Glomerular endothelial cell (primary cell): Measurements from ENCODE around the gene ACER1. TPM values are rescaled to one million over a fixed set of nuclear protein-coding genes. Genes with fewer than 3 reads are reported as not detected.
"Not testable (repeated sequence)": the region's sequence is repeated elsewhere in the genome, so short reads cannot be mapped to it uniquely, and the experiment has no call there.

Experiments used
- DNase-seq: peaks from one replicate; pipeline ENCODE4 v3.0.0-alpha.2; 2011; ENCODE audit warnings: low read depth, low spot score; ENCODE audit errors: extremely low read depth
- total RNA-seq: library from RNA; depleted of rRNA; stranded (reverse); fragments of >200 nt; gene quantifications from 2 replicates; pipeline ENCODE4 v1.2.3, GENCODE V29; 2015

ACER1 gene
- total RNA-seq, 1 donor from 2014 or later: not detected

- no peak for DNase-seq
These were observed 41.4 kb downstream of the ACER1 start for GRCh38 chr19:6292006-6292405.

DNA sequence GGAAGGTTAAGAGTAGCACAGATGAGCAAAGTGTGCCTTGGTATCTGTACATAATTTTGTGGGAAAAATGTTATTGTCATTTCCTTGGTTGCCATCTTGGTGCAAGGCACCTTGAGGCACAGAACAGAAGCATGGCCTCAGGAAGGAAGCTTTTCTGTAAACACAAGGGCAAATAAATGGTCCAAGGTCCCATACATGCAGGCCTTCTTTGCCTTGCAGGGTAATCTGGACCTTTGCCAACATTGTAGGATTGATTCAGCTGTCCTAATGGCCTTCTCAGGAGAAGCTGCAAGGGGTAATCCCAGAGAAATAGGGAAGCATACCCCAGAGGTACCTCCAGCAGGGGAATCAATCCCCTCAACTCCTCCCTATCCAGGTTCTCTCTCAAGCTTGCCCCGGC lies 44.7 kb downstream of the ACER1 start:
- no peak for DNase-seq

- DNase-seq: no peak
These were observed 46.0 kb downstream of the ACER1 start for GRCh38 chr19:6287269-6287885.

- DNase-seq: no peak
These were observed 46.7 kb downstream of the ACER1 start for GRCh38 chr19:6286676-6287075.

DNA sequence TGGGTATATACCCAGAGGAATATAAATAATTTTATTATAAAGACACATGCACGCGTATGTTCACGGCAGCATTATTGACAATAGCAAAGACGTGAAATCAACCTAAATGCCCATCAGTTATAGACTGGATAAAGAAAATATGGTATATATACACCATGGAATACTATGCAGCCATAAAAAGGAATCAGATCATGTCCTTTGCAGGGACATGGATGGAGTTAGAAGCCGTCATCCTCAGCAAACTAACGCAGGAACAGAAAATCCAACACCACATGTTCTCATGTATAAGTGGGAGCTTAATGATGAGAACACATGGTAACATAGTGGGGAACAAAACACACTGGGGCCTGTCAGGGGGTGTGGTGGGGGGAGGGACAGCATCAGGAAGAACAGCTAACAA lies 51.0 kb downstream of the ACER1 start:
- not testable (repeated sequence) for DNase-seq

DNA sequence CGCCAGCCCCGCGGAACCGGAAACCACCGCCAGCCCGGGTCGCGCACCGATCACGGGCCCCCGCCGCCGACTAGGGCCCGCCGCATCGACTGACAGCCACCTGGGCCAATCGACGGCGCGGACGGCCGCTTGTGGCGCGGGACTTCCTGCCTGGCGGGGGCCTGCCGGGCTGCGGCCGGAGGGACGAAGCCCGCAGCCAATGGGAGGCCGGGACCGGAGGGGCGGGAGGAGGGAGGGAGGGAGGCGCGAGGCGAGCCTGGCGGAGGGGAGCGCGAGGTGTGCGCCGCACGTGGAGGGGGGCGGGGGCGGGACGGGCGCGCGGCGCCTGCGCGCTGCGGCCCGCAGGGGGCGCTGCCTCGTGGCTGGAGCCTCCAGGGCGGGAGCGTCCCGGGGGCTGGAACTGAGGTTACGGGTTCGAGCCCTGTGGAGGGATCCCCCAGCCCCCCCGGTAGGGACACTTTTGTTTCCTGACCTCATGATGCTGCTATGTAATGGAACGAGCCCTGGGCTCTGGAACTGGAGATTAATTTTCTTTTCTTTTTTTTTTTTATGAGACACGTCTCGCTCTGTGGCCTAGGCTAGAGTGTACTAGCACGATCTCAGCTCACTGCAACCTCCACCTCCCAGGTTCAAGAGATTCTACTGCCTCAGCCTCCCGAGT lies 53.4 kb downstream of the ACER1 start, which contains the start of gene MLLT1:
TSS of gene MLLT1 (minus strand) at position 45 of the 661 bp plus-strand sequence. CDS start 191 bp downstream, outside the sequence.
- DNase-seq: no peak

DNA sequence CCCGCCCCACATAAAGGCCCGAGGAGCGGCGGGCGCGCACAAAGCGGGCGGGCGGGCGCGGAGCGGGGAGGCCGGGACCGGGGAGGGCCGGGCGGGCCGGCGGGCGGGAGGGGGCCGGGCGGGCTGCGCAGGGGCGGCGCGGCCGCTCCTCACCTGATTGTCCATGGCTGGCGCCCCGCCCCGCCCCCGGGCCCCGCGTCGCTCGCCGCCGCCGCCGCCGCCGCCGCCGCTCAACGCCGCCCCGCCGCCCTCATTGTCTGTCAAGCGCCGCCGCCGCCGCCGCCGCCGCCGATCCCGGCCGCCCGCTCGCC lies 53.8 kb downstream of the ACER1 start:
- no peak for DNase-seq

DNA sequence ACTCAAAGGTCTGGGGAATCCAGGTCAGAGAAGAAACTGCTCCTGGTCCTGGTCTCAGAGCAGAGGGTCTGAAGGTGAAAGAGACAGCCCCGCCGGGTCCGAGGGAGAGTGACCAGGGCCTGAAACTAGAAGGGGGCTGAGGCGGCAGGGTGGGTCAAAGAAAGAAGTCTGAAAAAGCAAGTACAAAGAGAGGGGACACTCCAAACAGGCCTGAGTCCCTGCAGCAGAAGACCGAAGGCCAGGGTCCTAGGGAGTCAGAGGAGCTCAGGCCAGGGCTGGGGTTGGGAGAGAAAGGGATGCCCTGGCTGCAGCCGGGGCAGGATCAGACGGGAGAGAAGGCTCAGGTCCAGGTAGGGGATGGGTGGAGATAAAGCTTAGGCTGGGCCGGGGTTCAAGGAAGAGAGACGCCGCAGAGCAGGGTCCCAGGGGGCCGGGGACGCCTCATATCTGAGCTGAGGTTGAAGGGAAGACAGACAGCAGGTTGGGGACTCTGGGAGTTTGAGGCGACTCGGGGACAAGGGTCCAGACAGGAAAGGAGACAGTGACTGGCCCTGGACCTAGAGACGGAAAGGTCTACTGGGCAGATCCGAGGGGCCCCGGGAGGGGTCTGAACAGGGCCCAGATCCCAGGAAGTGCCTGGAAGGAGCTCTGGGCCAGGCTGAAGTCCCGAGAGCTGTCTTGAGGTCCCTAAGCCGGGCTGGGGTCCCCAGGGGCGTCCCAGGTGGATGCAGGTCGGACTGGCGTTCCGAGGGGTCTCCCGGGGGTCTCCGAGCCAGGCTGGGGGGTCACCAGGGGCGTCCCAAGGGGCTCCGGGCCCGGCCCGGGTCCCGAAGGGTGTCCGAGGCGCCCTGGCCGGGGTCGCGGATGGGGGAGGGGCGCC lies 54.4 kb downstream of the ACER1 start:
- DNase-seq: no peak

GRCh38 chr19:6278051-6278450 lies 55.4 kb downstream of the ACER1 start:
- DNase-seq: no peak

DNA sequence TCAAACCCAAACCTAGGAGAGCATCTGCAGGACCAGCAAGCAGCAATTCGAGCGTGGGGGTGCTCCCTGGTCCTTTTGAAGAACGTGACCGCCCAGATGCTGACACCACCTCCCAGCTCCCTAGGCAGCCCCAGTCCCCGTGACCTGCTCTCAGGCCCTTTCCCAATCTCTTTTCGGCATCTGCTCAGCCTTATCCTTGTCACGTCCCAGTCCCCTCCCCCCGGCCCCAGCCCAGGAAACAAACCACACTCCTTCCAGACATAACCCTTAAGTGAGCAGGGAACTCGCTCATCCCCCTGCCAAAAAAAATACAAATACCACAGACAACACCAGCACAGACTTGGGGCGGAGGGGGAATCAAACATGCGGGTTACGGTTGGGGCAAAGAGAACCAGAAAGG lies 57.0 kb downstream of the ACER1 start:
- DNase-seq: no peak

DNA sequence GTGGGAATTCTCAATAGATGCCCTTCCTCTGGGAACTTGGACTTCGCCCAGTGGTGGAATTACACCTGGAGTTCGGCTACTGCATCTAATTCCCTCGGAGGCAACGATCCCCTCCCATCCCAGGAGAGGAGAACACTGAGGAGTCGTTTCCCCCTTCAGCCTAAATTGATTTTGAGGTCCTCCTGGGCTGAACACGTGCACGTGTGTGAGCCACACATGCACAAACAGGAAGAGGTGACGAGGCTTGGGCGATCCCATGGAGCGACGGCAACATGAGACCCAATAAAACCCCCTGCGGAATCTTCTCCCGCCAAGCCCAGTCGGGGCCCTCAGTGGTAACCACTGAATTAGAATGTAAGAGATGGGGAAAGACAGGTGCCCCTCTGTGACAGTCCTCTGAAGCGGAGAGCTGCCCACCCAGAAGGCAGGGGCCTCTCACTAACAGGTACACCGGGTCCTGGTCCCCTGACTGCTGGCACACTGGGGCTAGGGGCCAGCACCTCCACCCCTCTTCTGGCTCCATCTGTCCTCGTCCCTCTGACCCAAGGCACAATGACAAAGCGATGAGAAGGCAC lies 58.2 kb downstream of the ACER1 start:
- no peak for DNase-seq

- no peak for DNase-seq
These were observed 58.7 kb downstream of the ACER1 start for GRCh38 chr19:6274756-6275155.

DNA sequence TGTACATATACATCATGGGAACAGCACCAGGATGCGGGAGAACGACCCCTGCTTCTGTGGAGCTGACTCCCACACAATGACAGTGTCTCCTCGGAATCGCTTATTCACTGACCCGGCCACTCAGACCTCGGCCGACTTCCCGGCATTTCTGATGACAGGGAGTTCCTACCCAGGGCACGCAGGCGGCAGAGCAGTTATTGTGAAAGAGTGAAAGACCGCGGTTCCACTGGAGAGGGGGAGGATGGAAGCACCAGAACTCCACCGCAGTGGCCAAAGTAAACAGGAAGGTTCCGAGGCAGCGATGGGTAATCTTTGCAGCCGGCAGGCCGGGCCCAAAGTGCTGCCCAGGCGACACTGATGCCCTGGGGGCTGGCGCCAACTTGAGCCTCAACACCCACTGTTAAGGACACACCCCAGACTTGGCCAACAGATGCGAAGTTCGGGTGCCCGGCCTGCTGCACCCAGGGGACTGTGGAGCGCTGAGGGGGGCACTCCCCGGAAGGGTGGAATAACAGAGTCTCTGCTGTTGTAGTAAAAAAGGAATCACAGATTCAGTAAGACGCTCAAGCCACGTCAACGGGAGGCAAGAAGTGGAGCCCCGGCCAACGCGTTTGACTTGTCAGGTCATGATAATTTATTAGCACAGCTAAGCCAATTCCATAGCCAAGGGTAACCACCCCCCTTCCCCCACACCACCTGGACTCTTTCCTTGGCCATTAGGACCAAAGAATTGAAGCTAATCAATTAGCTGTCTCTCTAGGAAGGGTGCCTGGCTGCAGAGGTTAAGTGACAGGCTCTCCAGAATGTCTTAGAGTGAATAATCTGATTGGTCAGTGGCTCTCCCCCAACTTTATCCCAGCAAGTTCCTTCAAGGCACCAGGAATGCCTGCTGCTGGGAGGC lies 59.5 kb downstream of the ACER1 start:
- DNase-seq: no peak

DNA sequence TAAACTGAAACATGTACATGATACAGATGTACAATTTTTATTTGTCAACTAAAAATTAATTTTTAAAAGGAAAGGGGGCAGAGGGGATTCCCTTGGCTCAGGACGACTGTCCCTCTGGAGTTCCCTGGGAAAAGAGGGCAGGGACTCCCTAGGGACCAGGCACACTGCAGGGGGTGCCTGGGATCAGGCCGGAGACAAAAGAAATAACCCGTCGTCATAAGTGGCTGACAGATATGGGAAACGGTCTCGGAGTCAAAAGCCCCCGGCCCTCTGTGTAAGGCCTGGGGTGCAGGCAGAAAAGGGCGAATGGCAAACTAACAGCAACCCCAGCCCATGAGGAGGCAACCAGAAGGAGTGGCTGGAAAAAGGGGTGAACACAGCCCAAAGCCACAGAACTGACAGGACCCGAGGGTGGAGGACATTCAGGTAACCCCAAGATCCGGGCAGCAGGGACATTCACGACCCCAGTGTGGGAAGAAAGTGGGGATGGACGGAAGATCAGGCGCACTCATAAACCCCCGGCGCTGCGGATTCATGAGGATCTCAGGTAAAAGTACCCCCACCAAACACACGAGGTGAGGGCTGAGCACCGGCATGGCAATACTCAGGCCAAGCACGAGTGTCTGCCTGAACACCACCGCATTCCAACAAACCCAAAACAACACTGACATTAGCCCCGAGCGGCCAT lies 60.4 kb downstream of the ACER1 start:
- no peak for DNase-seq

DNA sequence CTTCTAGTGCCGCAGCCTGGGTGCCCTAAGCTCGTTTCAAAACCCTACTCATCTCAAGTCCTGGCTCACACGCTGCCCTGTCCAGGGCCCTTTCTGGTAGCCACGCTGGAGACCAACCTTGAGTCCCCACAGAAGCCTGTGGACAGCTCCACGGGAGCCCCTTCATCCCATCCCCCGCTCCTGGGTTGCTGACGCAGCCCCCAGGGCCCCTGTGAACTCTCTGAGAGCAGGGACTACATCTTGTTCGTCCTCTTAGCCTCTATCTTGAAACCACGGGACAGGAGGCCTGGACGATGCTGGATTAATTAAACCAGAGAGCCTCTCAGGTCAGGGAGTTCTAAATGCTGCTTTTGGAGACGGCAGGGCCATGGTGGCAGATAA lies 61.0 kb downstream of the ACER1 start:
- DNase-seq: no peak

DNA sequence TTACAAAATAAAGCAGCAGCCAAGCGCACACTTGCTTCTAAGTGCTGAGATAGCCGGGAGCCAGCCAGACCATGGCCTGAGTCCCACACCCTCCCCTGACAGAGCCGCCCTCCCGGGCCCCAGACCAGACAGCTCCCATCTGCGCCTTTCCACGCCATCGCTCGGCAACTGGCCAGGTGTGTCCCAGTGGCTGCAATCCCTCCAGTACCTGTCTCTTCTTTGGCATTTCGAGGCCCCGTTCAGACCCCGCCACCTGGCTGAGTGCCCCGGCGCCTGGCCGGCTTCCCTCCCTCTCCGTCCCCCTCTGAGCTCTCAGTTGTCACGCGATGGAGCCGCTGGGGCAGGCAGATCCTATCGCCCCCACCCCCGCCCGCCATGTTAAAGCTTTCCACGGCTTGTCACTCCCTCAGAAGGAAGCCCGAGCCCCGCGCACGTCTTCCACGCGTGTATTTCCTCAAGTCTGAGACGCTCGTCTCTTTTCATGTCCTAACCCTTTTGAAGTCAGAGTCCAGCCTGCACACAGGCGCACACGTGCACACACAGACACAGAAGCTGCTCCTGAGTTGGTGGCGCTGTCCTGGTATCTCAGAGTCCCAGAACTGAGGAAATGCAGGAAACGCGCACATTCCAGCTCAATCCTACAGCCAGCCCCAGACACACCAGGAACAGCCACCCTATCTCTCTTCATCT lies 61.5 kb downstream of the ACER1 start:
- DNase-seq: no peak

DNA sequence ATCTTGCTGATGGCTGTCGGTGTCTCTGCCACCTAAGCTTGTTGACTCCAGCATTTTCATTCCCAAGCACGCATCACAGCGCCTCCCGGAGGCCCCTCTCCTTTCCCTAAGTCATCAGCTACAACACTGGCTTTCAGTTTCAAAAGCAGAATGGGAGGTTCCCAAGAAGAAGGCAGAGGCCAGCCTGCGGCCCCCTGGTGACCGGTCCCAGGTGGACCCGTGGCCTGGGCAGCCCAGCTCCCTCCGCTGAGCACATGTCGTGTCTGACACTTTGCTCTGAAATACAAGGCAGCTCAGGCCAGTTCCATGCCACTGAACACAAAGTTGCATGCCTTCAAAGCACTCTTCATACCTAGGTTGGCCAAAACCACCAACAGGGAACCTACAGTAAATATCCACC lies 62.2 kb downstream of the ACER1 start:
- DNase-seq: no peak

- no peak for DNase-seq
These were observed 62.6 kb downstream of the ACER1 start for GRCh38 chr19:6270822-6271221.

- DNase-seq: no peak
These were observed 63.2 kb downstream of the ACER1 start for GRCh38 chr19:6270076-6270745.
